Measurements from ENCODE around the gene GRSF1.
"Not testable (repeated sequence)": the region's sequence is repeated elsewhere in the genome, so short reads cannot be mapped to it uniquely, and the experiment has no call there.

GRSF1 gene

GRCh38 chr4:70844180-70844579, 4.5 kb upstream of the GRSF1 start:
- H3K4me3 ChIP-seq (ENCODE audit: low read length), result no peak overlapping the region
- no peak overlapping the region for H3K9ac ChIP-seq (ENCODE audit: low read length)
- no peak overlapping the region for H3K27ac ChIP-seq (ENCODE audit: low read depth, low read length)
- no peaks in the 10 kb centered on the region for H3K36me3 ChIP-seq (ENCODE audit: control insufficient read depth, insufficient read depth, low read length)
- H3K27me3 ChIP-seq (ENCODE audit: control insufficient read depth, insufficient read depth, low read length), result no peaks in the 10 kb centered on the region
- H3K4me1 ChIP-seq (ENCODE audit: control insufficient read depth, insufficient read depth, low read length), result no peaks in the 10 kb centered on the region

GRCh38 chr4:70842761-70843435, 3.2 kb upstream of the GRSF1 start:
- H3K9ac ChIP-seq (ENCODE audit: low read length), result no peak overlapping the region
- H3K4me3 ChIP-seq (ENCODE audit: low read length), result no peak overlapping the region
- H3K27ac ChIP-seq (ENCODE audit: low read depth, low read length), result no peak overlapping the region
- H3K36me3 ChIP-seq (ENCODE audit: control insufficient read depth, insufficient read depth, low read length), result no peaks in the 10 kb centered on the region
- H3K27me3 ChIP-seq (ENCODE audit: control insufficient read depth, insufficient read depth, low read length), result no peaks in the 10 kb centered on the region
- peaks cover 4% of the 10 kb centered on the region for H3K4me1 ChIP-seq (ENCODE audit: control insufficient read depth, insufficient read depth, low read length)

- Histone ChIP-seq H3K4me3 (ENCODE audit: low read length) (no peak overlapping the region), H3K27ac (ENCODE audit: low read depth, low read length) (no peak overlapping the region), H3K27me3 (ENCODE audit: control insufficient read depth, insufficient read depth, low read length) (no peaks in the 10 kb centered on the region), H3K9ac (ENCODE audit: low read length) (no peak overlapping the region), H3K36me3 (ENCODE audit: control insufficient read depth, insufficient read depth, low read length) (no peaks in the 10 kb centered on the region), H3K4me1 (ENCODE audit: control insufficient read depth, insufficient read depth, low read length) (peaks cover 4% of the 10 kb centered on the region)
Measured at GRCh38 chr4:70841951-70842350, 2.3 kb upstream of the GRSF1 start.

GRCh38 chr4:70841211-70841610, 1.5 kb upstream of the GRSF1 start:
- no peak overlapping the region for H3K9ac ChIP-seq (ENCODE audit: low read length)
- no peaks in the 10 kb centered on the region for H3K36me3 ChIP-seq (ENCODE audit: control insufficient read depth, insufficient read depth, low read length)
- no peak overlapping the region for H3K4me3 ChIP-seq (ENCODE audit: low read length)
- no peaks in the 10 kb centered on the region for H3K27me3 ChIP-seq (ENCODE audit: control insufficient read depth, insufficient read depth, low read length)
- no peak overlapping the region for H3K27ac ChIP-seq (ENCODE audit: low read depth, low read length)
- H3K4me1 ChIP-seq (ENCODE audit: control insufficient read depth, insufficient read depth, low read length), result peaks cover 4% of the 10 kb centered on the region

GRCh38 chr4:70840631-70841030, 941 bp upstream of the GRSF1 start:
- not testable (repeated sequence) for H3K27me3 ChIP-seq (ENCODE audit: control insufficient read depth, insufficient read depth, low read length); H3K9ac ChIP-seq (ENCODE audit: low read length); H3K27ac ChIP-seq (ENCODE audit: low read depth, low read length); H3K4me1 ChIP-seq (ENCODE audit: control insufficient read depth, insufficient read depth, low read length); H3K4me3 ChIP-seq (ENCODE audit: low read length); H3K36me3 ChIP-seq (ENCODE audit: control insufficient read depth, insufficient read depth, low read length)

- H3K4me1 ChIP-seq (ENCODE audit: control insufficient read depth, insufficient read depth, low read length); H3K36me3 ChIP-seq (ENCODE audit: control insufficient read depth, insufficient read depth, low read length); H3K27me3 ChIP-seq (ENCODE audit: control insufficient read depth, insufficient read depth, low read length); H3K4me3 ChIP-seq (ENCODE audit: low read length); H3K9ac ChIP-seq (ENCODE audit: low read length): not testable (repeated sequence)
- H3K27ac ChIP-seq (ENCODE audit: low read depth, low read length), result peak overlapping the region; percentile 10
Measured at GRCh38 chr4:70840137-70840536, 447 bp upstream of the GRSF1 start.

- peak overlapping the region; percentile 89 for H3K27ac ChIP-seq (ENCODE audit: low read depth, low read length)
- no peaks in the 10 kb centered on the region for H3K36me3 ChIP-seq (ENCODE audit: control insufficient read depth, insufficient read depth, low read length)
Measured at GRCh38 chr4:70838666-70839588, 763 bp downstream of the GRSF1 start.

GRCh38 chr4:70838204-70838603, 1.5 kb downstream of the GRSF1 start:
- Histone ChIP-seq H3K9ac (ENCODE audit: low read length) (peak overlapping the region; percentile 92), H3K27ac (ENCODE audit: low read depth, low read length) (peak overlapping the region; percentile 89), H3K36me3 (ENCODE audit: control insufficient read depth, insufficient read depth, low read length) (no peaks in the 10 kb centered on the region), H3K27me3 (ENCODE audit: control insufficient read depth, insufficient read depth, low read length) (no peaks in the 10 kb centered on the region), H3K4me3 (ENCODE audit: low read length) (peak overlapping the region; percentile 92), H3K4me1 (ENCODE audit: control insufficient read depth, insufficient read depth, low read length) (peaks cover 4% of the 10 kb centered on the region)

More at GRCh38 chr4:70838666-70839588, 763 bp downstream of the GRSF1 start:
- H3K4me1 ChIP-seq (ENCODE audit: control insufficient read depth, insufficient read depth, low read length), result peaks cover 4% of the 10 kb centered on the region
- H3K27me3 ChIP-seq (ENCODE audit: control insufficient read depth, insufficient read depth, low read length), result no peaks in the 10 kb centered on the region
- H3K4me3 ChIP-seq (ENCODE audit: low read length), result peak overlapping the region; percentile 92
- H3K9ac ChIP-seq (ENCODE audit: low read length), result peak overlapping the region; percentile 92

- H3K27me3 ChIP-seq (ENCODE audit: control insufficient read depth, insufficient read depth, low read length), result no peaks in the 10 kb centered on the region
- peaks cover 10% of the 10 kb centered on the region for H3K36me3 ChIP-seq (ENCODE audit: control insufficient read depth, insufficient read depth, low read length)
- no peak overlapping the region for H3K27ac ChIP-seq (ENCODE audit: low read depth, low read length)
- peaks cover 4% of the 10 kb centered on the region for H3K4me1 ChIP-seq (ENCODE audit: control insufficient read depth, insufficient read depth, low read length)
- no peak overlapping the region for H3K4me3 ChIP-seq (ENCODE audit: low read length)
- H3K9ac ChIP-seq (ENCODE audit: low read length), result no peak overlapping the region
Measured at GRCh38 chr4:70836081-70836480, 3.6 kb downstream of the GRSF1 start.

- H3K4me1 ChIP-seq (ENCODE audit: control insufficient read depth, insufficient read depth, low read length), result peaks cover 4% of the 10 kb centered on the region
- peaks cover 18% of the 10 kb centered on the region for H3K36me3 ChIP-seq (ENCODE audit: control insufficient read depth, insufficient read depth, low read length)
- no peak overlapping the region for H3K4me3 ChIP-seq (ENCODE audit: low read length)
- H3K9ac ChIP-seq (ENCODE audit: low read length), result no peak overlapping the region
- no peaks in the 10 kb centered on the region for H3K27me3 ChIP-seq (ENCODE audit: control insufficient read depth, insufficient read depth, low read length)
- no peak overlapping the region for H3K27ac ChIP-seq (ENCODE audit: low read depth, low read length)
Measured at GRCh38 chr4:70833675-70834074, 6.0 kb downstream of the GRSF1 start.

- no peak overlapping the region for H3K27ac ChIP-seq (ENCODE audit: low read depth, low read length)
- peaks cover 28% of the 10 kb centered on the region for H3K36me3 ChIP-seq (ENCODE audit: control insufficient read depth, insufficient read depth, low read length)
- no peaks in the 10 kb centered on the region for H3K4me1 ChIP-seq (ENCODE audit: control insufficient read depth, insufficient read depth, low read length)
- no peak overlapping the region for H3K4me3 ChIP-seq (ENCODE audit: low read length)
- no peaks in the 10 kb centered on the region for H3K27me3 ChIP-seq (ENCODE audit: control insufficient read depth, insufficient read depth, low read length)
- H3K9ac ChIP-seq (ENCODE audit: low read length), result no peak overlapping the region
Measured at GRCh38 chr4:70831293-70831692, 8.4 kb downstream of the GRSF1 start.

GRCh38 chr4:70830054-70830453, 9.6 kb downstream of the GRSF1 start:
- H3K9ac ChIP-seq (ENCODE audit: low read length), result no peak overlapping the region
- no peak overlapping the region for H3K27ac ChIP-seq (ENCODE audit: low read depth, low read length)
- H3K36me3 ChIP-seq (ENCODE audit: control insufficient read depth, insufficient read depth, low read length), result peaks cover 33% of the 10 kb centered on the region
- H3K27me3 ChIP-seq (ENCODE audit: control insufficient read depth, insufficient read depth, low read length), result no peaks in the 10 kb centered on the region
- H3K4me1 ChIP-seq (ENCODE audit: control insufficient read depth, insufficient read depth, low read length), result no peaks in the 10 kb centered on the region
- no peak overlapping the region for H3K4me3 ChIP-seq (ENCODE audit: low read length)

Data from rectal smooth muscle tissue (tissue), 1 donor.